ENCODE data around the gene PLGLB2.
"Not testable (repeated sequence)": the region's sequence is repeated elsewhere in the genome, so short reads cannot be mapped to it uniquely, and the experiment has no call there.

PLGLB2 gene

GRCh38 chr2:87747791-87748190 is at the start of gene PLGLB2:
PLGLB2 (plus strand) TSS chr2:87748087; CDS start chr2:87748154, 67 bp downstream.
- not testable (repeated sequence) for DNase-seq

- not testable (repeated sequence) for DNase-seq
Observed at GRCh38 chr2:87704572-87705323, 43.1 kb upstream of the PLGLB2 start.

GRCh38 chr2:87708368-87708767 is 39.5 kb upstream of the PLGLB2 start:
- DNase-seq: not testable (repeated sequence)

GRCh38 chr2:87727940-87728599 is 19.8 kb upstream of the PLGLB2 start:
- DNase-seq: not testable (repeated sequence)

GRCh38 chr2:87740928-87741327 is 7.0 kb upstream of the PLGLB2 start:
- not testable (repeated sequence) for DNase-seq

- not testable (repeated sequence) for DNase-seq
Observed at GRCh38 chr2:87742393-87743108, 5.3 kb upstream of the PLGLB2 start.

GRCh38 chr2:87743638-87744037 is 4.2 kb upstream of the PLGLB2 start:
- not testable (repeated sequence) for DNase-seq

- not testable (repeated sequence) for DNase-seq
Observed at GRCh38 chr2:87745353-87745951, 2.4 kb upstream of the PLGLB2 start.

- DNase-seq: not testable (repeated sequence)
Observed at GRCh38 chr2:87748524-87748923, 637 bp downstream of the PLGLB2 start.

- not testable (repeated sequence) for DNase-seq
Observed at GRCh38 chr2:87750560-87750959, 2.7 kb downstream of the PLGLB2 start.

GRCh38 chr2:87754759-87755158 is 6.9 kb downstream of the PLGLB2 start:
- DNase-seq: not testable (repeated sequence)
